ENCODE measurements around the gene LRRTM2.
"Not testable (repeated sequence)": the region's sequence is repeated elsewhere in the genome, so short reads cannot be mapped to it uniquely, and the experiment has no call there.

Gene LRRTM2

DNA sequence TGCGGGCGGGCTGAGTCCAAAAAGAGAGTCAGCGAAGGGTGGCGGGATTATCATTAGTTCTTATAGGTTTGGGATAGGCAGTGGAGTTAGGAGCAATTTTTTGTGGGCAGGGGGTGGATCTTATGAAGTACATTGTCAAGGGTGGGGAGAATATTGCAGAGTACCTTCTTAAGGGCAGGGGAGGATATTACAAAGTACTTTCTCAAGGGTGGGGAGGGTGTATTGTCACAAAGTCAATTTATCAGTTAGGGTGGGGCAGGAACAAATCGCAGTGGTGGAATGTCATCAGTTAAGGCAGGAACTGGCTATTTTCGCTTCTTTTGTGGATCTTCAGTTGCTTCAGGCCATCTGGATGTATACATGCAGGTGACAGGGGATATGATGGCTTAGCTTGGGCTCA lies 40.3 kb downstream of the LRRTM2 start:
- DNase-seq: not testable (repeated sequence)

DNA sequence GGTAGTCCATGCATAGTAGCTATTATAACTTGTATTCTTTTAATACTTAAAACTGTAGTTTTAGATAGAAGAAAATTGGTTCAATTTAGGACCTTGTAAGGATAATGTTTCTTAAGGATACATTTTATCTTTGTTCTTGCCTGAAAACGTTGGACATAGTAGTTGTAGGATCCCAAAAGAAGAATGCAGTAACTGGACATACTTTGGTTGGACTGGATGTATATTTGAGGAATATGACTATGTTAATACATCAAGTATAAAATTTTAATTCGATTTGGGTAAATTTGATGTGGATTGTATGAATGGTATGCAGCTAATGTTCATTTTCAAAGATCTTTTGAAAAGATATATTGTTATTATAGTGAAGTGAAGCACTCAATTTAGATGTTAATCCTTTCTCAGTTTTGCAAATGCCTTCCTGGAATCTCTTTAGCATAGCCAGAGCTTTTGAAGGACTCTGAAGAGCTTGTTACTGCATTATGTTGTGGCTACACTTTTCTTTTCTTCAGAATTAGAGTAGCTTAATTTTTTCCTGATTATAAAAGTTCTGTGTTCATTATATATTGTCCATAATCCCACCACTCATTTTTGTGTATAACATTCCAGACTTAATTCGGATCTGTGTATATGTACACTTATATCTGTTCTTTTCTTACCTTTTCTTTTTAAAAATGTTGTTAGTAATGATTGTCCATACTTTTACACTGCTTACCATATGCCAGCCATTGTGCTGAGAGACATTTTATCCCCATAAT lies 41.2 kb downstream of the LRRTM2 start:
- no peak for DNase-seq

DNA sequence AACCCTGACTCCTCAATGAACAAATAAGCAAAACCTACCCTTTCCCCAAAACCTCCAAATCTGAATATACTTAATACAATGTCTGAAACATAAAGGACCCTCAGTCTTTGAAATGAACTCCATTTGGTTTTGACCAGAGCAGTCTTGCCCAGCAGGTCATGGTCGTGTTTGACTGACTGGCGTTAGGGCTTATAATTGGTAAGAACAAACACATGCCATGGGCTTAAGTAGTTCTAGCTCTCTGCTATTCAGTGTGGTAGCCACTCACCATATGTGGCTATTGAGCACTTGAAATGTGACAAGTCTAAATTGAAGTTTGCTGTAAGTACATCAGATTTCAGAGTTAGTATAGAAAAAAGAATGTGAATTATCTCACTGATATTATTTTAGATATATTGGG lies 42.1 kb downstream of the LRRTM2 start:
- DNase-seq: no peak

DNA sequence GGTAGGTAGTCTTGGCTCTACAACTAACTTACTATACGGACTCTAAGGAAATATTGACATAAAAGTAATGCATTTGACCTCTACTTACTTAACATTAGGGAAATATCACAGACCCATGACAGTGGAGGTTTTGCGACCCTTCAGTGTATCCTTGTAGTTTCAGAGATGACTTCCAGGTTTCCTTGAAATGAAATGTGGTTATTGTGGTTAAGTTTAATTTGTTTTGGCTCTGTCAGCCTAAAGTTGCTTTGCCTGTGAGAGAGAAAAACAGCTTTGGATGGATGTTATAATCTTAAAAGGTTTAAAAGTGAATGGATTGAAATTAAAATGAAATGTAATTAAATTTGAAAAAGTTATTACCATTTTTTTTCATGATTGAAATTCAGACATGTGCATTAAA lies 42.9 kb downstream of the LRRTM2 start:
- DNase-seq: no peak

DNA sequence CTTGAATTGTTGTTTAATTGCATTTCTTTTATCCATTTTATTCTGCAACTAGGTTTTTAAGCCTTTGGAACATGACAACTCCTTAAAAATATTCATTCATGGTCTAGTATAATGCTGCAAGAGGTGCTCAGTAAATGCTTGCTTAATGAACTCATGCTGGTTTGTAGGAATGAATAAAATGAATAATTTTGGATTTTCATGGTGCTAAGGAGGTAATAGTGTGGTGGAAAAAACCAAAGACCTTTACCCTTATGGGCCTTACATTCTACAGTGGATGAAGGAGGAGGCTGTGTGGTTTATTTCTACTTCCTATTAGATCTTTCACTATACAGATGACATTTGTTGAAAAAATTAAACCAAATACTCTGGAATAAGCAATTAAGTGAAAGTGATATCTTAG lies 43.4 kb downstream of the LRRTM2 start:
- DNase-seq: no peak

DNA sequence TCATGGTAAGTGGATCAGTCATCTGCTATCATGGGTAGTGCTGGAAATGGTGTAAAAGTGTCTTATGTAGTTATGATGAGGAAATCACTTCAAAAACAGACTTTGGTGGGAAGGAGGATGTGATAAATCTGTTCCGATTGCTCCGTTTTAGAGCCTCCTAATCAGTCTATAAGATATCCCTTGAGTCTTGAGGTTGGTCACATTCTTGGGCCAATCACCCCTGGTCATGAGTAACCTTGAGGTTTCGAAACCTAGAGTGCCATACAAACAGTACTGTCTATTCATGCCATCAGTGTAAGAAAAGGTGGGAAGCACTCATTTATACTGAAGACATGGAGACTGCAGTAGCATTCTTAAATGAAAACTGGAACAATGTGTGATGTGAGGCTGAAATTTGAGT lies 45.8 kb downstream of the LRRTM2 start:
- no peak for DNase-seq

DNA sequence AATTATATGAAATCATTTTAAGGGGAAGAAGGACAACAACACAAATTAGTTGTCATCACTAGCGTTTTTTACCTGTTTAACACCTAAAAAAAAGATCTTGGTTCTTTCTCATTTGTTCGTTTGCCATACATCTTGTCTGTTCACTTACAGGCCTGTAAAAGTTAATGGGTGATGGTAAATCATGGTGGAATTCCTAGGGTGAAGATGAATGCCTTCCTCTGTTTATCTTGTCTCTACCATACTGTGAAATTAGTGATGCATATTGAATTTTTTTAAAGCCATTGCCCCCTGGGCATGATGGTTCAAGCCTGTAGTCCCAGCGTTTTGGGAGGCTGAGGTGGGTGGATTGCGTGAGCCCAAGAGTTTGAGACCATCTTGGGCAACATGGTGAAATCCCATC lies 46.6 kb downstream of the LRRTM2 start:
- no peak for DNase-seq

DNA sequence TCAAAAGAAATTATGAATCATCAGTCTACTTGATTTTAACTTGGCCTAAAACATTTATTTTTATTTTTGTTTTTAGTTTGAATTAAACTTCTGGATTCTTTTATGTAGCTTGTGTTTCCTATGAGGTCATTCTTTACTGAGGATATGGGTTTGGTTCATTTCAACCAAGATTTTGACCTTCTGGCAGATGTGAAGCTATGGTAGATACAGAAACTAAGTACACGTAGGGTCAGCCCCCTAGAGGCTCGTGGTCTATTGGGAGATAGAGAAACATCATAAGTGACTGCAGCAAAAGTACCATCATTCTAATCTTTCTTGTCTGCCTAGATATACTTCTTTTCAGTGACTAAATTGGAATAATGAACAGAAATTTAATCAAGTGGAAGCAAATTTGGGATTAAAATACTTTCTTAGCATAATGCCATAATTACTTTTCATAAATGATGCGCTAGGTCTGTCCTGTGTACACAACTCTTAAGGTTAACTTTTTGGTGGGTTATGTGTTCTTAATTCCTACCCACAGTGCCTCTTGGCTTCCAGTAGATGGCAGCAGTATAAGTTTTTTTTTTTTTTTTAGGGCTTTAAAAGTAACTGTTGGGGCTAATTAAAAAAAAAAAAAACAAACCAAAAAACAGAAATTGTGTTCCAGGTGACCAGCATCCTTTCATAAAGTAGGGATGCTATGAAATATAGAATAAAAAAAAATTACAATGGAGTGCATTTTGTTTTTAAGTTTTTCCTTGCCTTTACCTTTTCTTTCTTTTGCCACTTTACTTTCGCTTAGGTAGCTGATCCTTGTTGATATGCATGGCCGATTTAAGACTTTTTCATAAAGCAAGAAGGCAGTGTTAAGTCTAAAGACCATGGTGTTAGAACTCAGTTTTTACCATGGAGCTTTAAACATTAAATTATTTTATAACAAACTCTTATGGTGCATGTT lies 49.9 kb downstream of the LRRTM2 start:
- DNase-seq: peak; percentile 11

DNA sequence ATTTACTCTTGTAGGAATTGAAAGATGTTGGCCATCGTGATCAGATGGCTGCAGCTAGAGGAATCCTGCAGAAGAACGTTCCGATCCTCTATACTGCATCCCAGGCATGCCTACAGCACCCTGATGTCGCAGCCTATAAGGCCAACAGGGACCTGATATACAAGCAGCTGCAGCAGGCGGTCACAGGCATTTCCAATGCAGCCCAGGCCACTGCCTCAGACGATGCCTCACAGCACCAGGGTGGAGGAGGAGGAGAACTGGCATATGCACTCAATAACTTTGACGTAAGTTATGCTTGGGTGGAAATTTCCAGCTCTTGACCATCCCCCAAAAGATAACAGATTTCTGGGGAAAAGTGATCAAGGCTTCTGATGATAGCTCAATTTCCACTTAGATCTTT lies 50.6 kb downstream of the LRRTM2 start:
- no peak for DNase-seq

DNA sequence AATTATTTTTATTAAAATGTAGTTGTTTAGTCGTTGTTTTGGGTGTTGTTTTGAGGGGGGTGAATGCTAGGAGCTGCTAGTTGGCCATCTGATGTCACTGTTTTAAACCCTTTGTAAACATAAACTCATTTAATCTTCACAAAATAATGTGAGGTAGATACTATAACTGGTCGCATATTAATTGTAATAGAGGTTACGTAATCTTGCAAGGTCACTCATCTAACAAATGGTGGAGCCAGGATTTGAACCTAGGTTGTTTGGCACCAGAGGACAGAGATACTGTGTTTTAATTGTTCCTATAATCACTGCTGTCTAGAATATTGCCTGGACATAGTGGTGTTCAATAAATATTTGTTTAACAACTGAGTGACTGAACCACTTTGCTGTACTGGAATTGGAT lies 54.4 kb downstream of the LRRTM2 start:
- no peak for DNase-seq

DNA sequence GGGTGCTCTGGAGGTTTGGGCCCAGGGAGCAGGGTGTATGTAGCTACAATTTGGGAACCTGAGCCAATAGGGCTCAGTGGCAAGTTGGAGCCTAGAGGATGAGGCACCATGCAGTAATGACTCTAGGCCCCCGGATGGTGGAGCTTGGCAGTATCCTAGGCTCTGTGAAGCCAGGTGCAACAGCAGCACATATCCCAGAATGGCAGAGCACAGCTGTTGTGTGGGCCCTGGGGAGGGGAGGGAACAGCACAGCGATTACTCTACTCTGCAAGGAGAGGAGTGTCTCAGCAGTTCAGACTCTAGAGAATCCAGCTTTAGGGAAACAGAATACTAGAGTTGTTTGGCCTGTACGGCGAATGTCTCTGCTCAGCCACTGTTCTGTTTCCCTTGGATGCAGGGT lies 56.1 kb downstream of the LRRTM2 start:
- no peak for DNase-seq
